ENCODE data around the gene CYP1A2.

CYP1A2 gene

DNA sequence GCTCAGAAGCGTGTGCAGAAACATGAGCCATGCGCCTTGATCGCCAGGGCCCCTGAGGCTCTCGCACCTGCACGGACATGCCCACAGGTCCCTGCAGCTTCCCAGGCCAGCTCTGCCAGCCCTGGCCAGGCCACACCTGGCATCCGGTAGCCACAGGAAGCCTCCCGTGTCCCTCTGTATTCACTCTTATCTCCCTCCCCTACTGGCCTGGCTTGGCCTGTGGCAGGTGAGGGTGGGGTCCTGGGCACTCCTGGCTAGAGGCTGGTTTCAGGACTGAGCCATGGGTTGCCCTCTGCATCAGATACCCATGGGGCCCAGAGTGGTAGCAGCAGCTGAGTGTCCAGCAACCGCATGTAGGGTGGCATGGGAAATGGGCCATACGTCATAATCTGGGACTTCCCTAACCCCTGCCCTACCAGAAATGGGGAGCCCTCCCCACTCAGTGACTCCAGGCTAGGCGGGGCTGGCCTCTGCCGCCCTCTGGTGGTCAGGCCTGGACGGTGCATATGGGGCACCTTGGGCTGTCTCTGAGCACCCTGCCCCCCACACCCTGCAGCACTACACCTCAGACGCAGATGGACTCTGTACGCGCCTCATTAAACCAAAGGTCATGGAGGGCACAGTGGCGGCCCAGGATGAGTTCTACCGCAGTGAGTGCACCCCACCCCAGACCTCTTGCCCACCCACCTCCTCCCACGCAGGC is 51.4 kb downstream of the CYP1A2 start (continued):
- TF ChIP-seq ZNF391 (tag by site-specific recombination; IDR thresholded peaks at IDR 0.05; ENCODE audit: borderline replicate concordance, low read depth) (peak; percentile 54; the same call in 1 of the 2 replicates), ZFHX2 (tag by site-specific recombination; conservative IDR thresholded peaks at IDR 0.05) (peak; percentile 71), ZNF660 (tag by site-specific recombination; IDR thresholded peaks at IDR 0.05) (0 out of 2 replicates have a peak, but pooled peaks have one; percentile 55), ZNF324 (tag by site-specific recombination; IDR thresholded peaks at IDR 0.05) (0 out of 2 replicates have a peak, but pooled peaks have one; percentile 54), ZNF24 (tag by site-specific recombination; IDR thresholded peaks at IDR 0.05) (peak; percentile 56; the same call in 1 of the 2 replicates), SP2 (tag by site-specific recombination; IDR thresholded peaks at IDR 0.05) (peak; percentile 38), OVOL3 (tag by site-specific recombination; IDR thresholded peaks at IDR 0.05) (no peak)

DNA sequence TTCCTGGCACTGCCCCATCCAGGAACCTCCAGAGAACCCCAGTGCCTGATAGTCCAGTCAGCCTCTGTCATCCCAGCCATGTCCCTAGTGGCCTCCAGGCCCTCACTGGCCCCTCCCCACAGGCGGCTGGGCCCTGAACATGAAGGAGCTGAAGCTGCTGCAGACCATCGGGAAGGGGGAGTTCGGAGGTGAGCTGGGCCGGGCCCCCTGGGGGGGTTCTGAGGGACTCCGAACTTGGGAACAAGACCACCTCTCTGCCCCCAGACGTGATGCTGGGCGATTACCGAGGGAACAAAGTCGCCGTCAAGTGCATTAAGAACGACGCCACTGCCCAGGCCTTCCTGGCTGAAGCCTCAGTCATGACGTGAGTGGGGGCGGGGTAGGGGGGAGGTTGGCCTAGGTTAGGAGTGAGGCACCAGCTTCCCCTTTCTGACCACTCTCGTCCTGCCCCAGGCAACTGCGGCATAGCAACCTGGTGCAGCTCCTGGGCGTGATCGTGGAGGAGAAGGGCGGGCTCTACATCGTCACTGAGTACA is 52.0 kb downstream of the CYP1A2 start:
- no peak overlapping the region for H3K4me3 ChIP-seq (ENCODE audit: low read depth, low read length)
- peaks cover 17 to 66% of the 10 kb centered on the region in 2 experiments; a peak in 2 of 3 replicates for H3K36me3 ChIP-seq (ENCODE audit: control insufficient read depth in 2 of 2, insufficient read depth in 1 of 2, low read length in 2 of 2)
- no peaks in the 10 kb centered on the region for H3K9me3 ChIP-seq (ENCODE audit: control insufficient read depth, insufficient read depth, low read depth, low read length)
- no peaks in the 10 kb centered on the region for H3K4me1 ChIP-seq (ENCODE audit: control insufficient read depth, insufficient read depth, low read length)
- CTCF ChIA-PET, result interaction anchor here (0.6 to 25.7 kb wide), 16 partner anchors 9 to 166 kb away, joined by 3 to 649 read pairs (median 4); partner anchors contain the start of gene CSK
- POLR2A ChIA-PET, result no interaction called here
- H3K27ac ChIP-seq (ENCODE audit: extremely low read depth, low read depth, low read length), result no peak overlapping the region
- TF ChIP-seq ZNF792 (tag by site-specific recombination; IDR thresholded peaks at IDR 0.05) (no peak), ZNF76 (tag by site-specific recombination; IDR thresholded peaks at IDR 0.05; ENCODE audit: borderline replicate concordance, low read depth) (no peak), ZBTB17 (tag by site-specific recombination; IDR thresholded peaks at IDR 0.05) (no peak), ZNF791 (tag by site-specific recombination; IDR thresholded peaks at IDR 0.05) (no peak), RBAK (tag by site-specific recombination; IDR thresholded peaks at IDR 0.05) (no peak), ZNF510 (tag by site-specific recombination; IDR thresholded peaks at IDR 0.05; ENCODE audit: insufficient replicate concordance) (no peak), HOXC10 (CRISPR knock-in tag; IDR thresholded peaks at IDR 0.05) (no peak), SCRT2 (tag by site-specific recombination; IDR thresholded peaks at IDR 0.05) (no peak)
- TF ChIP-seq, protein P1, sequence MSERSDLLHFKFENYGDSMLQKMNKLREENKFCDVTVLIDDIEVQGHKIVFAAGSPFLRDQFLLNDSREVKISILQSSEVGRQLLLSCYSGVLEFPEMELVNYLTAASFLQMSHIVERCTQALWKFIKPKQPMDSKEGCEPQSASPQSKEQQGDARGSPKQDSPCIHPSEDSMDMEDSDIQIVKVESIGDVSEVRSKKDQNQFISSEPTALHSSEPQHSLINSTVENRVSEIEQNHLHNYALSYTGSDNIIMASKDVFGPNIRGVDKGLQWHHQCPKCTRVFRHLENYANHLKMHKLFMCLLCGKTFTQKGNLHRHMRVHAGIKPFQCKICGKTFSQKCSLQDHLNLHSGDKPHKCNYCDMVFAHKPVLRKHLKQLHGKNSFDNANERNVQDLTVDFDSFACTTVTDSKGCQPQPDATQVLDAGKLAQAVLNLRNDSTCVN (tag by site-specific recombination; optimal IDR thresholded peaks at IDR 0.05), result no peak
- TF ChIP-seq, protein P2, sequence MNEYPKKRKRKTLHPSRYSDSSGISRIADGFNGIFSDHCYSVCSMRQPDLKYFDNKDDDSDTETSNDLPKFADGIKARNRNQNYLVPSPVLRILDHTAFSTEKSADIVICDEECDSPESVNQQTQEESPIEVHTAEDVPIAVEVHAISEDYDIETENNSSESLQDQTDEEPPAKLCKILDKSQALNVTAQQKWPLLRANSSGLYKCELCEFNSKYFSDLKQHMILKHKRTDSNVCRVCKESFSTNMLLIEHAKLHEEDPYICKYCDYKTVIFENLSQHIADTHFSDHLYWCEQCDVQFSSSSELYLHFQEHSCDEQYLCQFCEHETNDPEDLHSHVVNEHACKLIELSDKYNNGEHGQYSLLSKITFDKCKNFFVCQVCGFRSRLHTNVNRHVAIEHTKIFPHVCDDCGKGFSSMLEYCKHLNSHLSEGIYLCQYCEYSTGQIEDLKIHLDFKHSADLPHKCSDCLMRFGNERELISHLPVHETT (tag by site-specific recombination; IDR thresholded peaks at IDR 0.05), result no peak
- TF ChIP-seq, protein P3, sequence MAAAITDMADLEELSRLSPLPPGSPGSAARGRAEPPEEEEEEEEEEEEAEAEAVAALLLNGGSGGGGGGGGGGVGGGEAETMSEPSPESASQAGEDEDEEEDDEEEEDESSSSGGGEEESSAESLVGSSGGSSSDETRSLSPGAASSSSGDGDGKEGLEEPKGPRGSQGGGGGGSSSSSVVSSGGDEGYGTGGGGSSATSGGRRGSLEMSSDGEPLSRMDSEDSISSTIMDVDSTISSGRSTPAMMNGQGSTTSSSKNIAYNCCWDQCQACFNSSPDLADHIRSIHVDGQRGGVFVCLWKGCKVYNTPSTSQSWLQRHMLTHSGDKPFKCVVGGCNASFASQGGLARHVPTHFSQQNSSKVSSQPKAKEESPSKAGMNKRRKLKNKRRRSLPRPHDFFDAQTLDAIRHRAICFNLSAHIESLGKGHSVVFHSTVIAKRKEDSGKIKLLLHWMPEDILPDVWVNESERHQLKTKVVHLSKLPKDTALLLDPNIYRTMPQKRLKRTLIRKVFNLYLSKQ (tag by site-specific recombination; IDR thresholded peaks at IDR 0.05; ENCODE audit: borderline replicate concordance), result no peak
- TF ChIP-seq, protein P4, sequence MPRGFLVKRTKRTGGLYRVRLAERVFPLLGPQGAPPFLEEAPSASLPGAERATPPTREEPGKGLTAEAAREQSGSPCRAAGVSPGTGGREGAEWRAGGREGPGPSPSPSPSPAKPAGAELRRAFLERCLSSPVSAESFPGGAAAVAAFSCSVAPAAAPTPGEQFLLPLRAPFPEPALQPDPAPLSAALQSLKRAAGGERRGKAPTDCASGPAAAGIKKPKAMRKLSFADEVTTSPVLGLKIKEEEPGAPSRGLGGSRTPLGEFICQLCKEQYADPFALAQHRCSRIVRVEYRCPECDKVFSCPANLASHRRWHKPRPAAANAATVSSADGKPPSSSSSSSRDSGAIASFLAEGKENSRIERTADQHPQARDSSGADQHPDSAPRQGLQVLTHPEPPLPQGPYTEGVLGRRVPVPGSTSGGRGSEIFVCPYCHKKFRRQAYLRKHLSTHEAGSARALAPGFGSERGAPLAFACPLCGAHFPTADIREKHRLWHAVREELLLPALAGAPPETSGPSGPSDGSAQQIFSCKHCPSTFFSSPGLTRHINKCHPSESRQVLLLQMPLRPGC (tag by site-specific recombination; IDR thresholded peaks at IDR 0.05), result no peak

Measured in HEK293 (cell line).